ENCODE measurements around the gene PPP6R1.

Gene PPP6R1

GRCh38 chr19:55283548-55284377, 24.9 kb upstream of the PPP6R1 start, which contains the start of gene BRSK1:
BRSK1 (plus strand) TSS chr19:55283997; CDS start chr19:55284443, 446 bp downstream.
- Histone ChIP-seq H3K9ac (ENCODE audit: low read length in 5 of 5) (no peak within 1 kb of the TSS), H3K4me3 (ENCODE audit: low read depth in 1 of 5, low read length in 5 of 5) (no peak within 1 kb of the TSS), H3K4me1 (ENCODE audit: control insufficient read depth in 5 of 5, insufficient read depth in 5 of 5, low read length in 5 of 5) (peaks cover 0 to 23% (median 14%) of the 10 kb centered on the region in 5 donors), H3K27ac (ENCODE audit: low read depth, low read length) (no peak within 1 kb of the TSS), H3K27me3 (ENCODE audit: control insufficient read depth in 5 of 5, insufficient read depth in 4 of 5, low read length in 5 of 5) (peaks cover 8 to 22% (median 14%) of the 10 kb centered on the region in 5 donors), H3K36me3 (ENCODE audit: control insufficient read depth in 5 of 5, insufficient read depth in 5 of 5, low read length in 5 of 5) (no peaks in the 10 kb centered on the region), H3K9me3 (ENCODE audit: control insufficient read depth in 5 of 5, low read length in 5 of 5) (no peaks in the 10 kb centered on the region)

GRCh38 chr19:55279770-55280643, 21.2 kb upstream of the PPP6R1 start, which contains the start of gene HSPBP1:
HSPBP1 (minus strand) TSS chr19:55280110; CDS start chr19:55279608, 502 bp downstream.
- H3K36me3 ChIP-seq (ENCODE audit: control insufficient read depth in 5 of 5, insufficient read depth in 5 of 5, low read length in 5 of 5), result peaks cover 0 to 24% (median 15%) of the 10 kb centered on the region in 5 donors
- peak within 1 kb of the TSS; percentile 80 to 98 (median 93) for H3K4me3 ChIP-seq (ENCODE audit: low read depth in 1 of 5, low read length in 5 of 5)
- peak within 1 kb of the TSS in 4 of 5 donors; percentile 62 to 86 (median 76) for H3K9ac ChIP-seq (ENCODE audit: low read length in 5 of 5)
- H3K9me3 ChIP-seq (ENCODE audit: control insufficient read depth in 5 of 5, low read length in 5 of 5), result no peaks in the 10 kb centered on the region
- H3K27ac ChIP-seq (ENCODE audit: low read depth, low read length), result peak within 1 kb of the TSS; percentile 37
- H3K27me3 ChIP-seq (ENCODE audit: control insufficient read depth in 5 of 5, insufficient read depth in 4 of 5, low read length in 5 of 5), result peaks cover 8 to 15% (median 9%) of the 10 kb centered on the region in 5 donors
- peaks cover 0 to 23% (median 14%) of the 10 kb centered on the region in 5 donors for H3K4me1 ChIP-seq (ENCODE audit: control insufficient read depth in 5 of 5, insufficient read depth in 5 of 5, low read length in 5 of 5)

- H3K27me3 ChIP-seq (ENCODE audit: control insufficient read depth in 5 of 5, insufficient read depth in 4 of 5, low read length in 5 of 5), result peaks cover 8 to 11% (median 9%) of the 10 kb centered on the region in 5 donors
- peak overlapping the region; percentile 80 to 98 (median 93) for H3K4me3 ChIP-seq (ENCODE audit: low read depth in 1 of 5, low read length in 5 of 5)
- H3K9ac ChIP-seq (ENCODE audit: low read length in 5 of 5), result peak overlapping the region in 4 of 5 donors; percentile 62 to 86 (median 76)
- no peaks in the 10 kb centered on the region for H3K9me3 ChIP-seq (ENCODE audit: control insufficient read depth in 5 of 5, low read length in 5 of 5)
- peaks cover 0 to 23% (median 14%) of the 10 kb centered on the region in 5 donors for H3K4me1 ChIP-seq (ENCODE audit: control insufficient read depth in 5 of 5, insufficient read depth in 5 of 5, low read length in 5 of 5)
- peaks cover 0 to 30% (median 17%) of the 10 kb centered on the region in 5 donors for H3K36me3 ChIP-seq (ENCODE audit: control insufficient read depth in 5 of 5, insufficient read depth in 5 of 5, low read length in 5 of 5)
- peak overlapping the region; percentile 37 for H3K27ac ChIP-seq (ENCODE audit: low read depth, low read length)
These were observed 20.5 kb upstream of the PPP6R1 start for GRCh38 chr19:55279340-55279739.

- Histone ChIP-seq H3K9ac (ENCODE audit: low read length in 5 of 5) (no peak overlapping the region), H3K4me3 (ENCODE audit: low read depth in 1 of 5, low read length in 5 of 5) (no peak overlapping the region), H3K4me1 (ENCODE audit: control insufficient read depth in 5 of 5, insufficient read depth in 5 of 5, low read length in 5 of 5) (peaks cover 0 to 23% (median 14%) of the 10 kb centered on the region in 5 donors), H3K27ac (ENCODE audit: low read depth, low read length) (no peak overlapping the region), H3K36me3 (ENCODE audit: control insufficient read depth in 5 of 5, insufficient read depth in 5 of 5, low read length in 5 of 5) (peaks cover 0 to 37% (median 22%) of the 10 kb centered on the region in 5 donors), H3K9me3 (ENCODE audit: control insufficient read depth in 5 of 5, low read length in 5 of 5) (no peaks in the 10 kb centered on the region), H3K27me3 (ENCODE audit: control insufficient read depth in 5 of 5, insufficient read depth in 4 of 5, low read length in 5 of 5) (peaks cover 7 to 11% (median 8%) of the 10 kb centered on the region in 5 donors)
These were observed 19.7 kb upstream of the PPP6R1 start for GRCh38 chr19:55278391-55279135.

- H3K36me3 ChIP-seq (ENCODE audit: control insufficient read depth in 5 of 5, insufficient read depth in 5 of 5, low read length in 5 of 5), result peaks cover 0 to 46% (median 29%) of the 10 kb centered on the region in 5 donors
- no peaks in the 10 kb centered on the region for H3K9me3 ChIP-seq (ENCODE audit: control insufficient read depth in 5 of 5, low read length in 5 of 5)
- peaks cover 0 to 23% (median 14%) of the 10 kb centered on the region in 5 donors for H3K4me1 ChIP-seq (ENCODE audit: control insufficient read depth in 5 of 5, insufficient read depth in 5 of 5, low read length in 5 of 5)
- no peak overlapping the region for H3K4me3 ChIP-seq (ENCODE audit: low read depth in 1 of 5, low read length in 5 of 5)
- peaks cover 0 to 2% (median 0%) of the 10 kb centered on the region in 5 donors for H3K27me3 ChIP-seq (ENCODE audit: control insufficient read depth in 5 of 5, insufficient read depth in 4 of 5, low read length in 5 of 5)
- no peak overlapping the region for H3K27ac ChIP-seq (ENCODE audit: low read depth, low read length)
- H3K9ac ChIP-seq (ENCODE audit: low read length in 5 of 5), result no peak overlapping the region
These were observed 18.7 kb upstream of the PPP6R1 start for GRCh38 chr19:55277494-55277893.

- no peak overlapping the region for H3K9ac ChIP-seq (ENCODE audit: low read length in 5 of 5)
- H3K4me3 ChIP-seq (ENCODE audit: low read depth in 1 of 5, low read length in 5 of 5), result no peak overlapping the region
- H3K27me3 ChIP-seq (ENCODE audit: control insufficient read depth in 5 of 5, insufficient read depth in 4 of 5, low read length in 5 of 5), result no peaks in the 10 kb centered on the region
- no peak overlapping the region for H3K27ac ChIP-seq (ENCODE audit: low read depth, low read length)
- H3K36me3 ChIP-seq (ENCODE audit: control insufficient read depth in 5 of 5, insufficient read depth in 5 of 5, low read length in 5 of 5), result peaks cover 0 to 50% (median 32%) of the 10 kb centered on the region in 5 donors
- H3K9me3 ChIP-seq (ENCODE audit: control insufficient read depth in 5 of 5, low read length in 5 of 5), result no peaks in the 10 kb centered on the region
- peaks cover 0 to 23% (median 14%) of the 10 kb centered on the region in 5 donors for H3K4me1 ChIP-seq (ENCODE audit: control insufficient read depth in 5 of 5, insufficient read depth in 5 of 5, low read length in 5 of 5)
These were observed 18.1 kb upstream of the PPP6R1 start for GRCh38 chr19:55276720-55277430.

GRCh38 chr19:55275851-55276719, 17.3 kb upstream of the PPP6R1 start:
- H3K36me3 ChIP-seq (ENCODE audit: control insufficient read depth in 5 of 5, insufficient read depth in 5 of 5, low read length in 5 of 5), result peaks cover 0 to 50% (median 32%) of the 10 kb centered on the region in 5 donors
- peaks cover 0 to 22% (median 14%) of the 10 kb centered on the region in 5 donors for H3K4me1 ChIP-seq (ENCODE audit: control insufficient read depth in 5 of 5, insufficient read depth in 5 of 5, low read length in 5 of 5)
- no peak overlapping the region for H3K9ac ChIP-seq (ENCODE audit: low read length in 5 of 5)
- no peaks in the 10 kb centered on the region for H3K9me3 ChIP-seq (ENCODE audit: control insufficient read depth in 5 of 5, low read length in 5 of 5)
- H3K4me3 ChIP-seq (ENCODE audit: low read depth in 1 of 5, low read length in 5 of 5), result no peak overlapping the region
- H3K27ac ChIP-seq (ENCODE audit: low read depth, low read length), result no peak overlapping the region
- H3K27me3 ChIP-seq (ENCODE audit: control insufficient read depth in 5 of 5, insufficient read depth in 4 of 5, low read length in 5 of 5), result no peaks in the 10 kb centered on the region

GRCh38 chr19:55273978-55274707, 15.3 kb upstream of the PPP6R1 start:
- H3K27me3 ChIP-seq (ENCODE audit: control insufficient read depth in 5 of 5, insufficient read depth in 4 of 5, low read length in 5 of 5), result no peaks in the 10 kb centered on the region
- H3K9ac ChIP-seq (ENCODE audit: low read length in 5 of 5), result no peak overlapping the region
- H3K9me3 ChIP-seq (ENCODE audit: control insufficient read depth in 5 of 5, low read length in 5 of 5), result no peaks in the 10 kb centered on the region
- peaks cover 0 to 62% (median 45%) of the 10 kb centered on the region in 5 donors for H3K36me3 ChIP-seq (ENCODE audit: control insufficient read depth in 5 of 5, insufficient read depth in 5 of 5, low read length in 5 of 5)
- no peak overlapping the region for H3K4me3 ChIP-seq (ENCODE audit: low read depth in 1 of 5, low read length in 5 of 5)
- H3K27ac ChIP-seq (ENCODE audit: low read depth, low read length), result no peak overlapping the region
- peaks cover 0 to 4% (median 2%) of the 10 kb centered on the region in 5 donors for H3K4me1 ChIP-seq (ENCODE audit: control insufficient read depth in 5 of 5, insufficient read depth in 5 of 5, low read length in 5 of 5)
